Tibial artery (tissue), 4 donors: ENCODE measurements around the gene AHDC1.

Source experiments
- DNase-seq, 2 donors: peaks; one replicate each; pipeline ENCODE4 v3.0.0-alpha.2; 2019
- H3K27ac ChIP-seq, 2 donors: fragments of 200-600 bp; sonication (generic) in 1 of 2; 1 replicate in 1 of 2; 2 replicates in 1 of 2; pipeline ENCODE4 v1.5.1; 2018 to 2019; ENCODE audit warnings: mild to moderate bottlenecking in 1 of 2
- H3K27me3 ChIP-seq, 2 donors: fragments of 200-600 bp; sonication (generic) in 1 of 2; one replicate each; pipeline versions ENCODE4 v1.5.1 to v1.6.0; 2016 to 2019
- H3K36me3 ChIP-seq, 3 donors: fragments of 200-600 bp; sonication (generic) in 2 of 3; one replicate each; pipeline ENCODE4 v1.5.1; 2016 to 2019; ENCODE audit warnings: mild to moderate bottlenecking in 2 of 3
- H3K4me1 ChIP-seq, 4 donors: fragments of 200-600 bp; sonication (generic) in 2 of 4; 1 replicate in 3 of 4; 2 replicates in 1 of 4; pipeline ENCODE4 v1.5.1; 2016 to 2019
- H3K4me3 ChIP-seq, 2 donors: fragments of 200-600 bp; sonication (generic) in 1 of 2; 1 replicate in 1 of 2; 2 replicates in 1 of 2; pipeline ENCODE4 v1.5.1; 2018 to 2019; ENCODE audit warnings: mild to moderate bottlenecking in 2 of 2
- H3K9me3 ChIP-seq, 3 donors: fragments of 200-600 bp; sonication (generic) in 1 of 3; one replicate each; pipeline ENCODE4 v1.5.1; 2016 to 2019
- CTCF ChIP-seq, 2 experiments: fragments of 200-600 bp in 1 of 2; fragments of 450-650 bp in 1 of 2; IDR thresholded peaks; one replicate each; pipeline ENCODE4 v1.5.1; 2017 to 2019; ENCODE audit warnings: antibody characterized with exemption in 2 of 2, mild to moderate bottlenecking in 1 of 2, moderate library complexity in 1 of 2
- intact Hi-C: fragments of 100-400 bp; cut with DNase I; formaldehyde crosslinking; loops from one replicate; pipeline ENCODE4 v1.15.0; 2023; ENCODE audit warnings: low total_unique reads

Gene AHDC1

GRCh38 chr1:27560268-27561123, 43.4 kb downstream of the AHDC1 start:
- intact Hi-C loops = no loop called here
- DNase-seq = peak in 1 of 2 donors; percentile 65
- H3K4me1 ChIP-seq = peaks cover 30 to 92% (median 87%) of the 10 kb centered on the region in 4 donors

GRCh38 chr1:27559466-27560030, 44.4 kb downstream of the AHDC1 start:
- TF ChIP-seq CTCF (IDR thresholded peaks at IDR 0.05) = no peak
- Histone ChIP-seq H3K9me3 (no peaks in the 10 kb centered on the region), H3K4me3 (no peak overlapping the region), H3K4me1 (peaks cover 30 to 92% (median 87%) of the 10 kb centered on the region in 4 donors), H3K27ac (peak overlapping the region; percentile 97 to 99), H3K27me3 (no peaks in the 10 kb centered on the region), H3K36me3 (peaks cover 0 to 18% (median 10%) of the 10 kb centered on the region in 3 donors)
- no peak for DNase-seq
- intact Hi-C loops = loop anchor here (5.0 to 10.0 kb wide), 2 partner anchors 43 to 105 kb away; partner anchors contain the start of gene AHDC1

More at GRCh38 chr1:27560268-27561123, 43.4 kb downstream of the AHDC1 start:
- Histone ChIP-seq H3K9me3 (no peaks in the 10 kb centered on the region), H3K27me3 (no peaks in the 10 kb centered on the region), H3K27ac (peak overlapping the region; percentile 97 to 99), H3K4me3 (no peak overlapping the region), H3K36me3 (peaks cover 0 to 14% (median 10%) of the 10 kb centered on the region in 3 donors)
- TF ChIP-seq CTCF (IDR thresholded peaks at IDR 0.05) = no peak

GRCh38 chr1:27557596-27558340, 46.2 kb downstream of the AHDC1 start:
- Histone ChIP-seq H3K4me1 (peaks cover 26 to 85% (median 77%) of the 10 kb centered on the region in 4 donors), H3K4me3 (no peak overlapping the region), H3K27me3 (no peaks in the 10 kb centered on the region), H3K36me3 (peaks cover 0 to 25% (median 13%) of the 10 kb centered on the region in 3 donors), H3K27ac (peak overlapping the region; percentile 90 to 97), H3K9me3 (no peaks in the 10 kb centered on the region)
- no peak for DNase-seq
- TF ChIP-seq CTCF (IDR thresholded peaks at IDR 0.05) = no peak
- intact Hi-C loops = loop anchor here (5.0 to 10.0 kb wide), 2 partner anchors 45 to 107 kb away; partner anchors contain the start of gene AHDC1

GRCh38 chr1:27556781-27557595, 47.0 kb downstream of the AHDC1 start:
- peak; percentile 97 to 99 for DNase-seq
- H3K9me3 ChIP-seq = no peaks in the 10 kb centered on the region
- H3K4me1 ChIP-seq = peaks cover 20 to 77% (median 70%) of the 10 kb centered on the region in 4 donors
- peaks cover 0 to 33% (median 21%) of the 10 kb centered on the region in 3 donors for H3K36me3 ChIP-seq
- H3K27me3 ChIP-seq = no peaks in the 10 kb centered on the region
- peak overlapping the region; percentile 90 to 97 for H3K27ac ChIP-seq
- H3K4me3 ChIP-seq = peak overlapping the region; percentile 37 to 47
- intact Hi-C loops = loop anchor here (5.0 to 10.0 kb wide), 2 partner anchors 45 to 108 kb away; partner anchors contain the start of gene AHDC1
- TF ChIP-seq CTCF (IDR thresholded peaks at IDR 0.05) = peak; percentile 84 to 96
